HG02970 (cell line): ENCODE data around the gene TCP1.
"Not testable (repeated sequence)": the region's sequence is repeated elsewhere in the genome, so short reads cannot be mapped to it uniquely, and the experiment has no call there.

ENCODE experiments used
- ATAC-seq: cut with Tn5 transposase; IDR thresholded peaks from one replicate; pipeline ENCODE4 v1.9.1; 2021; ENCODE audit warnings: mild to moderate bottlenecking, moderate library complexity, moderate number of reproducible peaks; ENCODE audit not compliant: unreplicated experiment, low FRiP score

TCP1 gene

DNA sequence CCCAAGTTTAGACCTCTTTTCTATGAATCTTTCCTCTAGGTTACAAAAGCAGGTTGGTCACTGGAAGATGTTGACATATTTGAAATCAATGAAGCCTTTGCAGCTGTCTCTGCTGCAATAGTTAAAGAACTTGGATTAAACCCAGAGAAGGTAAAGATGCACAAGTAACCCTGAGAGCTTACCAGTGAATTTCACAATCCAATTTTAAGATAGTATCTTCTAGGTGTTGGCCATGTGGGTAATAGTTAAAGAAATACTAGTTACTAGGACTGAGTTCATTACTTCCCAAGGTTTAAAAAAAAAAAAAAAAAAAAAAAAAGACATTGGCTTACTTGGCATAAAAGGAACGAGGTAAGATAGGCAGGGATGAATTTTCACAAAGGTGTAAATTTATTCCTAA lies 11.3 kb downstream of the TCP1 start:
- ATAC-seq: no peak

GRCh38 chr6:159777240-159777904 lies 12.0 kb downstream of the TCP1 start:
- ATAC-seq: no peak

GRCh38 chr6:159772196-159772595 lies 17.2 kb downstream of the TCP1 start:
- ATAC-seq: no peak

GRCh38 chr6:159769470-159769869 lies 19.9 kb downstream of the TCP1 start:
- no peak for ATAC-seq

DNA sequence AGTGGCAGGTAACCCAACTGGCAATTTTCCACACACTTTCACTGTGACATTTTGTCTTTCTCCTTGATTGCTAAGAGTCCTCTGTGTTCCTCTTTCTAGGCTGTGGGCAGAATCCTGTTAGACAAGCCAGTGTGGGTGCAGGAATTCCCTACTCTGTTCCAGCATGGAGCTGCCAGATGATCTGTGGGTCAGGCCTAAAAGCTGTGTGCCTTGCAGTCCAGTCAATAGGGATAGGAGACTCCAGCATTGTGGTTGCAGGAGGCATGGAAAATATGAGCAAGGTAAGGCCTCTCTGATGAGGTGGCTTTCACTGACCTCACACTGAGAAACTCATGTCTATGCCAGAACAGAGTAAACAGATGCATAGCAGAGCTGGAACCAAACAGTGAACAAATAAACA lies 22.5 kb downstream of the TCP1 start:
- ATAC-seq: no peak

- ATAC-seq: no peak
Measured at GRCh38 chr6:159762681-159763293, 26.6 kb downstream of the TCP1 start.

GRCh38 chr6:159761873-159762680 lies 27.3 kb downstream of the TCP1 start, which contains the start of gene ACAT2:
Gene ACAT2 (plus strand): TSS chr6:159762045. CDS start chr6:159762088, 43 bp downstream.
- ATAC-seq: peak; percentile 92

DNA sequence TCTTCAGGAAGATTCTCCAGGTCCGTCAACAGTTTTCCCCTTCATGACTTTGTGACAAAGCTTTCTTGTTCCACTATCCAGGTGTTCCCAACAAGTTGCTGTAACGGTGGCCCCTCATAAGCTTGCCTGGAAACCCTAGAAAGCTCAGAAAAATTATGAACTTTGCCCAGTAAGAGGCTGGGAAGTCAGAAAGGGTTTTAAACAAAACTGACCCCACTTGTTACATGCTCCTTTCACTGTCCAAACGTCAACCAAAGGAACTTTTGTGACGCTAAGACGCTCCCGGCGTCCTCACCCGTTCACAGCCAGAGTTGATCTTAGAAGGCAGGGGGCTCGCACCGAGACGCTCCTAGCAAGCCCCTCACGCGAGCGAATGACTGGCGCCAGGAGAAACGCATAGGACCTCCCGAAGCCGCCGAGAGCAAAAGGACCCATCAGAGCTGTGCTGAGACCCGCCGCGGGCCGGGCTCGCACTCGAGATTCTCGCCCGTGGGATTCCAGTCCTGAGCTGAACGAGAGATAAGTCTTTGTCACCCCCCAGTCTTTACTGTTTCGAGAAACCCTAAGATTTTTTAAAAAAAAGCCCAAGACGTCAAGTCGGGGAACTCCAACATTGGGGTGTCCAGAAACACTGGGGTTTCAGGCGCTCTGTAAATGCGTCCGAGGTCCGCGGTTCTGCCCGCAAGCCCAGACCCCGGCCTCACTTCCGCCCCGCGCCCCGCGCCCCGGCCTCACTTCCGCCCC lies 28.1 kb downstream of the TCP1 start:
- ATAC-seq: peak; percentile 0

- ATAC-seq: no peak
Measured at GRCh38 chr6:159760602-159761057, 28.8 kb downstream of the TCP1 start.

DNA sequence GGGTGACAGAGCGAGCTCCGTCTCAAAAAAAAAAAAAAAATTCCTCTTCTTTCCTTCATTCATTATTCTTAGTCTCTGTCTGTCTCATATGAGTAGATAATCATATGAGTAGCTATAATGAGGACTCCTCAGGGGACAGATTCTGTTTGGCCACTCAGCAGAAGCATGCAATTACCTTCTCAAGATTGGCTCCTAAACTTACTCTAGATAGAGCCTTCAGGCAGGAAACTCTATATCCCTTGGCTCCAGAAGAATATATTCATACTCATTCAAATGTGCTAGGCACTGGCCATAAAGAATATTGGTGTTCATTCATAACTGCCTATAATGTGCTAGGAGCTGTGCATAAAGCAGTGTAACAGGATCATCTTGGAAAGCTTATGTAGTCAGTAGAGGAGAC lies 29.8 kb downstream of the TCP1 start:
- no peak for ATAC-seq

GRCh38 chr6:159758031-159759001 lies 31.1 kb downstream of the TCP1 start:
- ATAC-seq: no peak

DNA sequence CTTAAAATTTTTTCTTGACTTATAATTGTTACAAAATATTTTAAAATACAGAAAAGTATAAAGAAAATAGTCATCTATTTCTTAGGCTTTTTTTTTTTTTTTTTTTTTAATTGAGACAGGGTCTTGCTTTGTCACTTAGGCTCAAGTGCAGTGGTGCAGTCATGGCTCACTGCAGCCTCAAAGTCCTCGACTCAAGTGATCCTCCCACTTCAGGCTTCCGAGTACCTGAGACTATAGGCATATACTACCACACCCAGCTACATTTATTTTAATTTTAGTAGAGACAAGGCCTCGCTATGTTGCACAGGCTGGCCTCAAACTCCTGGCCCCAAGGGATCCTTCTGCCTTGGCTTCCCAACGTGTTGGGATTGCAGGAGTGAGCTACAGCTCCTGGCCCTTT lies 32.9 kb downstream of the TCP1 start:
- ATAC-seq: no peak

GRCh38 chr6:159754959-159755914 lies 34.2 kb downstream of the TCP1 start:
- no peak for ATAC-seq

- no peak for ATAC-seq
Measured at GRCh38 chr6:159754401-159754800, 35.0 kb downstream of the TCP1 start.

GRCh38 chr6:159753081-159753872 lies 36.1 kb downstream of the TCP1 start:
- ATAC-seq: no peak

DNA sequence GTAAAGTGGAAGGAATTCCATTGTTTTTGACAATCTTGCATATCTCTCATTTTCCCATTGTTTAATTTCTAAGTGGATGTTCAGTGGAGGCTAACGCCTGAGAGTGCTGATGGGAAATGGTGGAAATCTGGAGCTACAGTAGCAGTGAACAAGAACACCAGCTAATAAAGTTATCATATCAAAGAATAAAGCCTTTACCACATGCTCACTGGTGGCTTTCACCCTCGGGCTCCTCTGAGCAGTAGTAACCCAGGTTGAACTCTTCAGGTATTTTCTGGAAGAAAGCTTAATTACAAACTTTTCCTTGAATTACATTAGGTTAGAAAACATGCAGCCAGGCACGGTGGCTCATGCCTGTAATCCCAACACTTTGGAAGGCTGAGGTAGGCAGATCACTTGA lies 38.0 kb downstream of the TCP1 start:
- no peak for ATAC-seq

- not testable (repeated sequence) for ATAC-seq
Measured at GRCh38 chr6:159748127-159748526, 41.3 kb downstream of the TCP1 start.

GRCh38 chr6:159746759-159747158 lies 42.6 kb downstream of the TCP1 start:
- no peak for ATAC-seq
